ENCODE results near the gene COPZ2.
"Not testable (repeated sequence)": the region's sequence is repeated elsewhere in the genome, so short reads cannot be mapped to it uniquely, and the experiment has no call there.

Gene COPZ2

GRCh38 chr17:48012151-48012520 is 25.5 kb downstream of the COPZ2 start:
- Histone ChIP-seq H3K27me3 (ENCODE audit: control insufficient read depth in 2 of 2, insufficient read depth in 2 of 2, low read length in 2 of 2) (peaks cover 15 to 23% of the 10 kb centered on the region in 2 donors), H3K36me3 (ENCODE audit: control insufficient read depth in 2 of 2, insufficient read depth in 2 of 2, low read length in 2 of 2) (no peaks in the 10 kb centered on the region), H3K4me3 (ENCODE audit: low read length in 2 of 2) (peak overlapping the region in 1 of 2 donors; percentile 48), H3K9me3 (ENCODE audit: control insufficient read depth in 2 of 2, low read length in 2 of 2) (no peaks in the 10 kb centered on the region), H3K4me1 (ENCODE audit: control insufficient read depth in 2 of 2, insufficient read depth in 2 of 2, low read length in 2 of 2) (peaks cover 5 to 9% of the 10 kb centered on the region in 2 donors), H3K9ac (ENCODE audit: low read depth in 1 of 2, low read length in 2 of 2) (no peak overlapping the region), H3K27ac (ENCODE audit: low read depth in 2 of 2, low read length in 2 of 2) (no peak overlapping the region)

- Histone ChIP-seq H3K27me3 (ENCODE audit: control insufficient read depth in 2 of 2, insufficient read depth in 2 of 2, low read length in 2 of 2) (peaks cover 15 to 23% of the 10 kb centered on the region in 2 donors), H3K4me1 (ENCODE audit: control insufficient read depth in 2 of 2, insufficient read depth in 2 of 2, low read length in 2 of 2) (peaks cover 5 to 9% of the 10 kb centered on the region in 2 donors), H3K27ac (ENCODE audit: low read depth in 2 of 2, low read length in 2 of 2) (no peak overlapping the region), H3K4me3 (ENCODE audit: low read length in 2 of 2) (peak overlapping the region in 1 of 2 donors; percentile 48), H3K36me3 (ENCODE audit: control insufficient read depth in 2 of 2, insufficient read depth in 2 of 2, low read length in 2 of 2) (no peaks in the 10 kb centered on the region), H3K9ac (ENCODE audit: low read depth in 1 of 2, low read length in 2 of 2) (peak overlapping the region in 1 of 2 donors; percentile 32), H3K9me3 (ENCODE audit: control insufficient read depth in 2 of 2, low read length in 2 of 2) (no peaks in the 10 kb centered on the region)
These were observed 26.0 kb downstream of the COPZ2 start for GRCh38 chr17:48011405-48012150.

- Histone ChIP-seq H3K4me3 (ENCODE audit: low read length in 2 of 2) (no peak overlapping the region), H3K9ac (ENCODE audit: low read depth in 1 of 2, low read length in 2 of 2) (no peak overlapping the region), H3K27me3 (ENCODE audit: control insufficient read depth in 2 of 2, insufficient read depth in 2 of 2, low read length in 2 of 2) (peaks cover 15 to 23% of the 10 kb centered on the region in 2 donors), H3K9me3 (ENCODE audit: control insufficient read depth in 2 of 2, low read length in 2 of 2) (no peaks in the 10 kb centered on the region), H3K4me1 (ENCODE audit: control insufficient read depth in 2 of 2, insufficient read depth in 2 of 2, low read length in 2 of 2) (peaks cover 5 to 9% of the 10 kb centered on the region in 2 donors), H3K27ac (ENCODE audit: low read depth in 2 of 2, low read length in 2 of 2) (no peak overlapping the region), H3K36me3 (ENCODE audit: control insufficient read depth in 2 of 2, insufficient read depth in 2 of 2, low read length in 2 of 2) (no peaks in the 10 kb centered on the region)
These were observed 27.4 kb downstream of the COPZ2 start for GRCh38 chr17:48010193-48010592.

- Histone ChIP-seq H3K4me1 (ENCODE audit: control insufficient read depth in 2 of 2, insufficient read depth in 2 of 2, low read length in 2 of 2) (peaks cover 5 to 20% of the 10 kb centered on the region in 2 donors), H3K9me3 (ENCODE audit: control insufficient read depth in 2 of 2, low read length in 2 of 2) (no peaks in the 10 kb centered on the region), H3K4me3 (ENCODE audit: low read length in 2 of 2) (no peak overlapping the region), H3K27ac (ENCODE audit: low read depth in 2 of 2, low read length in 2 of 2) (no peak overlapping the region), H3K27me3 (ENCODE audit: control insufficient read depth in 2 of 2, insufficient read depth in 2 of 2, low read length in 2 of 2) (peaks cover 5 to 6% of the 10 kb centered on the region in 2 donors), H3K9ac (ENCODE audit: low read depth in 1 of 2, low read length in 2 of 2) (no peak overlapping the region), H3K36me3 (ENCODE audit: control insufficient read depth in 2 of 2, insufficient read depth in 2 of 2, low read length in 2 of 2) (no peaks in the 10 kb centered on the region)
These were observed 30.5 kb downstream of the COPZ2 start for GRCh38 chr17:48006936-48007709.

- no peak overlapping the region for H3K9ac ChIP-seq (ENCODE audit: low read depth in 1 of 2, low read length in 2 of 2)
- no peak overlapping the region for H3K4me3 ChIP-seq (ENCODE audit: low read length in 2 of 2)
- no peaks in the 10 kb centered on the region for H3K9me3 ChIP-seq (ENCODE audit: control insufficient read depth in 2 of 2, low read length in 2 of 2)
- H3K36me3 ChIP-seq (ENCODE audit: control insufficient read depth in 2 of 2, insufficient read depth in 2 of 2, low read length in 2 of 2): no peaks in the 10 kb centered on the region
- H3K4me1 ChIP-seq (ENCODE audit: control insufficient read depth in 2 of 2, insufficient read depth in 2 of 2, low read length in 2 of 2): peaks cover 0 to 11% of the 10 kb centered on the region in 2 donors
- no peak overlapping the region for H3K27ac ChIP-seq (ENCODE audit: low read depth in 2 of 2, low read length in 2 of 2)
- H3K27me3 ChIP-seq (ENCODE audit: control insufficient read depth in 2 of 2, insufficient read depth in 2 of 2, low read length in 2 of 2): no peaks in the 10 kb centered on the region
These were observed 32.6 kb downstream of the COPZ2 start for GRCh38 chr17:48004983-48005382.

GRCh38 chr17:48003417-48004151 is 34.0 kb downstream of the COPZ2 start:
- no peaks in the 10 kb centered on the region for H3K9me3 ChIP-seq (ENCODE audit: control insufficient read depth in 2 of 2, low read length in 2 of 2)
- no peak overlapping the region for H3K9ac ChIP-seq (ENCODE audit: low read depth in 1 of 2, low read length in 2 of 2)
- no peak overlapping the region for H3K4me3 ChIP-seq (ENCODE audit: low read length in 2 of 2)
- H3K27me3 ChIP-seq (ENCODE audit: control insufficient read depth in 2 of 2, insufficient read depth in 2 of 2, low read length in 2 of 2): no peaks in the 10 kb centered on the region
- no peaks in the 10 kb centered on the region for H3K36me3 ChIP-seq (ENCODE audit: control insufficient read depth in 2 of 2, insufficient read depth in 2 of 2, low read length in 2 of 2)
- H3K27ac ChIP-seq (ENCODE audit: low read depth in 2 of 2, low read length in 2 of 2): peak overlapping the region in 1 of 2 donors; percentile 43
- peaks cover 0 to 11% of the 10 kb centered on the region in 2 donors for H3K4me1 ChIP-seq (ENCODE audit: control insufficient read depth in 2 of 2, insufficient read depth in 2 of 2, low read length in 2 of 2)

GRCh38 chr17:48002916-48003416 is 34.6 kb downstream of the COPZ2 start:
- H3K27me3 ChIP-seq (ENCODE audit: control insufficient read depth in 2 of 2, insufficient read depth in 2 of 2, low read length in 2 of 2): no peaks in the 10 kb centered on the region
- no peak overlapping the region for H3K9ac ChIP-seq (ENCODE audit: low read depth in 1 of 2, low read length in 2 of 2)
- no peaks in the 10 kb centered on the region for H3K36me3 ChIP-seq (ENCODE audit: control insufficient read depth in 2 of 2, insufficient read depth in 2 of 2, low read length in 2 of 2)
- peak overlapping the region; percentile 32 to 43 for H3K27ac ChIP-seq (ENCODE audit: low read depth in 2 of 2, low read length in 2 of 2)
- H3K9me3 ChIP-seq (ENCODE audit: control insufficient read depth in 2 of 2, low read length in 2 of 2): no peaks in the 10 kb centered on the region
- peaks cover 0 to 11% of the 10 kb centered on the region in 2 donors for H3K4me1 ChIP-seq (ENCODE audit: control insufficient read depth in 2 of 2, insufficient read depth in 2 of 2, low read length in 2 of 2)
- no peak overlapping the region for H3K4me3 ChIP-seq (ENCODE audit: low read length in 2 of 2)

- Histone ChIP-seq H3K9ac (ENCODE audit: low read depth in 1 of 2, low read length in 2 of 2) (no peak overlapping the region), H3K4me1 (ENCODE audit: control insufficient read depth in 2 of 2, insufficient read depth in 2 of 2, low read length in 2 of 2) (peaks cover 0 to 11% of the 10 kb centered on the region in 2 donors), H3K4me3 (ENCODE audit: low read length in 2 of 2) (no peak overlapping the region), H3K27me3 (ENCODE audit: control insufficient read depth in 2 of 2, insufficient read depth in 2 of 2, low read length in 2 of 2) (no peaks in the 10 kb centered on the region), H3K36me3 (ENCODE audit: control insufficient read depth in 2 of 2, insufficient read depth in 2 of 2, low read length in 2 of 2) (no peaks in the 10 kb centered on the region), H3K27ac (ENCODE audit: low read depth in 2 of 2, low read length in 2 of 2) (peak overlapping the region; percentile 32 to 43), H3K9me3 (ENCODE audit: control insufficient read depth in 2 of 2, low read length in 2 of 2) (no peaks in the 10 kb centered on the region)
These were observed 35.2 kb downstream of the COPZ2 start for GRCh38 chr17:48002266-48002915.

GRCh38 chr17:48001657-48002056 is 35.9 kb downstream of the COPZ2 start:
- H3K27ac ChIP-seq (ENCODE audit: low read depth in 2 of 2, low read length in 2 of 2); H3K9ac ChIP-seq (ENCODE audit: low read depth in 1 of 2, low read length in 2 of 2); H3K4me3 ChIP-seq (ENCODE audit: low read length in 2 of 2); H3K36me3 ChIP-seq (ENCODE audit: control insufficient read depth in 2 of 2, insufficient read depth in 2 of 2, low read length in 2 of 2); H3K27me3 ChIP-seq (ENCODE audit: control insufficient read depth in 2 of 2, insufficient read depth in 2 of 2, low read length in 2 of 2); H3K9me3 ChIP-seq (ENCODE audit: control insufficient read depth in 2 of 2, low read length in 2 of 2): not testable (repeated sequence)
- peaks cover 0 to 11% of the 10 kb centered on the region in 2 donors for H3K4me1 ChIP-seq (ENCODE audit: control insufficient read depth in 2 of 2, insufficient read depth in 2 of 2, low read length in 2 of 2)
